Suprapubic skin (tissue), 4 donors: ENCODE measurements around the gene NAP1L1. TPM values are rescaled to one million over a fixed set of nuclear protein-coding genes. Genes with fewer than 3 reads are reported as not detected.

Source experiments
- DNase-seq, 2 donors: peaks; one replicate each; pipeline ENCODE4 v3.0.0-alpha.2; 2019; ENCODE audit warnings: low spot score in 2 of 2
- H3K27ac ChIP-seq: fragments of 200-600 bp; sonication (generic); one replicate; pipeline ENCODE4 v1.5.1; 2019
- H3K27me3 ChIP-seq: fragments of 200-600 bp; sonication (generic); one replicate; pipeline ENCODE4 v1.5.1; 2019
- H3K36me3 ChIP-seq: fragments of 200-600 bp; sonication (generic); one replicate; pipeline ENCODE4 v1.5.1; 2019
- H3K4me1 ChIP-seq: fragments of 200-600 bp; sonication (generic); one replicate; pipeline ENCODE4 v1.5.1; 2019
- H3K4me3 ChIP-seq: fragments of 200-600 bp; sonication (generic); one replicate; pipeline ENCODE4 v1.5.1; 2019; ENCODE audit warnings: mild to moderate bottlenecking
- H3K9me3 ChIP-seq: fragments of 200-600 bp; sonication (generic); one replicate; pipeline ENCODE4 v1.5.1; 2019
- EP300 ChIP-seq: sonication (generic); formaldehyde crosslinking; IDR thresholded peaks from one replicate; pipeline ENCODE4 v1.6.1; 2017; ENCODE audit warnings: antibody characterized with exemption
- POLR2A ChIP-seq, 2 donors: fragments of 450-650 bp; IDR thresholded peaks; one replicate each; pipeline ENCODE4 v1.6.1; 2017; ENCODE audit warnings: antibody characterized with exemption in 2 of 2, mild to moderate bottlenecking in 2 of 2, moderate library complexity in 2 of 2
- POLR2AphosphoS5 ChIP-seq, 3 donors: sonication (generic); formaldehyde crosslinking; IDR thresholded peaks; one replicate each; pipeline ENCODE4 v1.6.1; 2017; ENCODE audit warnings: antibody characterized with exemption in 3 of 3
- WGBS: methylation state at CpG from one replicate; pipeline ENCODE4 v1.1.5; 2018; 5-methylcytosine and 5-hydroxymethylcytosine counted together
- total RNA-seq, 4 donors: library from RNA; depleted of rRNA; stranded (reverse); fragments of >200 nt; gene quantifications; one replicate each; pipeline ENCODE4 v1.1.0, GENCODE V29; 2016
- TF ChIP-seq, protein P1 (sequence below), 2 donors: fragments of 200-600 bp in 1 of 2; fragments of 450-650 bp in 1 of 2; sonication (generic) in 1 of 2; IDR thresholded peaks; one replicate each; pipeline ENCODE4 v1.5.1; 2016 to 2019; ENCODE audit warnings: antibody characterized with exemption in 2 of 2, mild to moderate bottlenecking in 1 of 2, moderate library complexity in 1 of 2

Gene NAP1L1
- total RNA-seq, 4 donors from 2014 or later, result 159 to 243 (median 186) TPM

DNA sequence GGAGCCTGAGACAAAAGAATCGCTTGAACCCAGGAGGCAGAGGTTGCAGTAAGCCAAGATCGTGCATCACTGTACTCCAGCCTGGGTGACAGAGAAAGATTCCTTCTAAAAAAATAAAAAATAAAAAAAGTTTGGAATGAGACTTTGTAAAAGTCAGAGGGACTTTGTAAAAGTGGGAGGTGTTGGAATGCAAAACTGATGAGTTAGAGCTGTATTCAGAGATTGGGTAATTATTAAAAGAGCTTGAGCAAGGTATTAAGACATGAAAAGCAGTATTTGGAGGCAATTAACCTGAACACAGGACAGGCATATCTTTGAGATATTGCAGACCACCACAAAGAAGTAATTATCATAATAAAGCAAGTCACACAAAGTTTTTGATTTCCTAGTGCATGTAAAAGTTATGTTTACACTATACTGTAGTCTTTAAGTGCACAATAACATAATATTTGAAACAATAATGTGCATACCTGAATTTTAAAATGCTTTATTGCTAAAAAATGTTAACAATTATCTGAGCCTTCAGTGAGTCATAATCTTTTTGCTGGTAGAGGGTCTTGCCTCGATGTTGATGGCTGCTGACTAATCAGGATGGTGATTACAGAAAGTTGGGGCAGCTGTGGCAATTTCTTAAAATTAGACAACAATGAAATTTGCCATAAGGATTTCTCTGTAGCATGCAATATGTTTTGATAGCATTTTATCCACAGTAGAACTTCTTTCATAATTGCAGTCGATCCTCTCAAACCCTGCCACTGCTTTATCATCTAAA lies 86.0 kb downstream of the NAP1L1 start:
- Histone ChIP-seq H3K4me1 (no peaks in the 10 kb centered on the region), H3K36me3 (no peaks in the 10 kb centered on the region), H3K4me3 (no peak overlapping the region), H3K27me3 (no peaks in the 10 kb centered on the region), H3K27ac (no peak overlapping the region), H3K9me3 (no peaks in the 10 kb centered on the region)
- 79% methylated on average over 4 of the region's 4 CpGs for WGBS
- TF ChIP-seq EP300, result no peak
- TF ChIP-seq, protein P1, sequence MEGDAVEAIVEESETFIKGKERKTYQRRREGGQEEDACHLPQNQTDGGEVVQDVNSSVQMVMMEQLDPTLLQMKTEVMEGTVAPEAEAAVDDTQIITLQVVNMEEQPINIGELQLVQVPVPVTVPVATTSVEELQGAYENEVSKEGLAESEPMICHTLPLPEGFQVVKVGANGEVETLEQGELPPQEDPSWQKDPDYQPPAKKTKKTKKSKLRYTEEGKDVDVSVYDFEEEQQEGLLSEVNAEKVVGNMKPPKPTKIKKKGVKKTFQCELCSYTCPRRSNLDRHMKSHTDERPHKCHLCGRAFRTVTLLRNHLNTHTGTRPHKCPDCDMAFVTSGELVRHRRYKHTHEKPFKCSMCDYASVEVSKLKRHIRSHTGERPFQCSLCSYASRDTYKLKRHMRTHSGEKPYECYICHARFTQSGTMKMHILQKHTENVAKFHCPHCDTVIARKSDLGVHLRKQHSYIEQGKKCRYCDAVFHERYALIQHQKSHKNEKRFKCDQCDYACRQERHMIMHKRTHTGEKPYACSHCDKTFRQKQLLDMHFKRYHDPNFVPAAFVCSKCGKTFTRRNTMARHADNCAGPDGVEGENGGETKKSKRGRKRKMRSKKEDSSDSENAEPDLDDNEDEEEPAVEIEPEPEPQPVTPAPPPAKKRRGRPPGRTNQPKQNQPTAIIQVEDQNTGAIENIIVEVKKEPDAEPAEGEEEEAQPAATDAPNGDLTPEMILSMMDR (IDR thresholded peaks at IDR 0.05), result no peak
- no peak for TF ChIP-seq POLR2AphosphoS5 (IDR thresholded peaks at IDR 0.05)
- no peak for TF ChIP-seq POLR2A (IDR thresholded peaks at IDR 0.05)
- DNase-seq, result no peak

DNA sequence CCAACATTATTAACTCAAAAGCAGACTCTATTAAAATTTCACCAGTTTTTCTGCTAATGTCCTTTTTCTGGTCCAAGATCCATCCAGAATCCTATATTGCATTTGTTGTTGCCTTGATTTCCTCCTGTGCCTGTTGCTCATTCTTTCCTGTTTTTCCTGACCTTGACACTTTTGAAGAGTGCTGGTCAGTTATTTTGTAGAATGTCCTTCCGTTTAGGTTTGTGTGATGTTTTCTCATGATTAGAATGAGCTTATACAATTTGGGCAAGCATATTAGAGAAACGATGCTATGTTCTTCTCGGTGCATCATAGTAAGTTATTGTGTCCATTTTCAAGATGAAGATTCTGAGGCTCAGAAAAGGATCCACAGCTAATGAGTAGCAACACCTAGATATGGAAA lies 86.8 kb downstream of the NAP1L1 start:
- Histone ChIP-seq H3K9me3 (no peaks in the 10 kb centered on the region), H3K4me3 (no peak overlapping the region), H3K27ac (no peak overlapping the region), H3K4me1 (no peaks in the 10 kb centered on the region), H3K36me3 (no peaks in the 10 kb centered on the region), H3K27me3 (no peaks in the 10 kb centered on the region)
- no peak for DNase-seq
- TF ChIP-seq POLR2AphosphoS5 (IDR thresholded peaks at IDR 0.05) (no peak), POLR2A (IDR thresholded peaks at IDR 0.05) (no peak), EP300 (no peak)
- TF ChIP-seq, protein P1 (IDR thresholded peaks at IDR 0.05), result no peak
- 79% methylated on average over 3 of the region's 3 CpGs for WGBS

DNA sequence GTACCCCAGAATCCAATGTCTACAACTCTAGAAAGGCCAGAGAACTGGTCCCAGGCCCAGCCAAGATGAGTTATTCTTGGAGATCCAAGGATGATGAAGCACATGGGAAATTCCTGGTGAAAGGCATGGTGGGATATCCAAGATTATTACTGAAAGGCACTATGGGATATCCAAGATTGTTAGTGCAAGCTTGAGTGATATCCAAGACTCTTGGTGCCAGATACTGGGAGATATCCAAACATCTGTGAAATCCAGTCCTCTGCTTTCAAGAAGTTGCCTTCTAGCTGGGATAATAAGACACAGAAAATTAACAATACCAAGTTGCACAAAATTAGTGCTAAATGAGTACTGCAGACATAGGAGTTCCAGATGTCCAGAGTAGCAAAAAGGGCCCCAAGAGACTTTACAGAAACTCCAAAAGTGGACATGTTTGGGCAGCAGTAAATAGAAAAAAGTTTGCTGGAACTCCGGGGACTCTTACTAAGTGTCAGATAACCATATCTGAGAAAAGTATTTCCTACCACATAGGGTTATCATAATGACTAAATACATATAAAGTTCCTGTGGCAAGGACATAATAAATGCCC lies 87.5 kb downstream of the NAP1L1 start:
- Histone ChIP-seq H3K9me3 (no peaks in the 10 kb centered on the region), H3K4me3 (no peak overlapping the region), H3K27me3 (no peaks in the 10 kb centered on the region), H3K4me1 (no peaks in the 10 kb centered on the region), H3K27ac (no peak overlapping the region), H3K36me3 (no peaks in the 10 kb centered on the region)
- TF ChIP-seq POLR2AphosphoS5 (IDR thresholded peaks at IDR 0.05) (no peak), POLR2A (IDR thresholded peaks at IDR 0.05) (no peak), EP300 (no peak)
- TF ChIP-seq, protein P1 (IDR thresholded peaks at IDR 0.05), result no peak
- WGBS, result 21% methylated on average over 1 of the region's 1 CpG
- no peak for DNase-seq

DNA sequence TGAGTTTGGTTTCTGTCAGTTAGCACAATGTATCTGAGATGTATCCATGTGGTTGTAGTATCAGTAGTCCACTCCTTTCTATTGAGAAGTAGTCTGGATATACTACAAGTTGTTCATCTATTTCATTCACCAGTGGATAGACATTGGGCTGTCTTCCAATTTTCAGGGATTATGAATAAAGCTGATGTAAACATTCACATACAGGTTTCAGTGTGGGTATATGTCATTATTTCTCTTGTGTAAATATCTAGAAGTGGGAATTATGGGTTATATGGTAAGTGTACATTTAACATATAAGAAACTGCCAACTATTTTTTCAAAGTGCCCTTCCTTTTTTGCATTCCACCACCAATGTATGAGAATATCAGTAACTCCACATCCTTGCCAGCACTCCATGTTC lies 88.8 kb downstream of the NAP1L1 start:
- H3K4me3 ChIP-seq, result no peak overlapping the region
- no peak for DNase-seq
- no peaks in the 10 kb centered on the region for H3K27me3 ChIP-seq
- H3K4me1 ChIP-seq, result no peaks in the 10 kb centered on the region
- TF ChIP-seq POLR2A (IDR thresholded peaks at IDR 0.05) (no peak), EP300 (no peak), POLR2AphosphoS5 (IDR thresholded peaks at IDR 0.05) (no peak)
- TF ChIP-seq, protein P1 (IDR thresholded peaks at IDR 0.05), result no peak
- H3K9me3 ChIP-seq, result no peaks in the 10 kb centered on the region
- H3K27ac ChIP-seq, result no peak overlapping the region
- H3K36me3 ChIP-seq, result no peaks in the 10 kb centered on the region

DNA sequence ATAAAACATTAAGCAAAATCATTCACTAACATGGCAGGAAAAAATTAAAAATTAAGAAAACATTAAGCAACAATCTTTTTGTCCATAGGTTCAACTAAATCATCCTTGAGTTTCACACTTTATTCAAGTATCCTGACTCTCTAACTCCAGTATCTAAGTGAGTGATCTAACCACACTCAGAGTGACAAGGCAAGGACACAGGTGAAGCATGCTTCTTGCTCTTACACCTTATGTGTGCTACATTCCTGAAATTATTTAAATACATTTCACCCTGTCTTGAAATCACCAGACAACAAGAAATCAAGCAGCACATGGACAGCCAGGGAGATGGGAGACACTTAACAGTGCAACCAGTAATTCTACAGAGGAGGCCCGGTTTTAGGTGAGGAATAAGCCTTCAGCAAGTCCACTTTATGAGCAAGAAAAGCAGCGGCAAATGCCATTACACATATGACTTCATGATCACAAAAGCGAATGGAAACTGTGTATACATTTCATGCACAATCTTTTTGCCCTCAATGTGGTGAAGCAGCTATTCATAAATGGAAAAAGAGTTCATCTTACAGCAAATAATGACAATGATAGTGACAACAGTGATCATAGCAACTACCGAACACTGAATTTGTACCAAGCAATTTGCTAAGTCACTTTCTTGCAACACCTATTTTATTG lies 90.3 kb downstream of the NAP1L1 start:
- TF ChIP-seq, protein P1 (IDR thresholded peaks at IDR 0.05), result no peak
- TF ChIP-seq EP300 (no peak), POLR2AphosphoS5 (IDR thresholded peaks at IDR 0.05) (no peak), POLR2A (IDR thresholded peaks at IDR 0.05) (no peak)
- Histone ChIP-seq H3K27me3 (no peaks in the 10 kb centered on the region), H3K4me3 (no peak overlapping the region)

More for the DNA sequence above, 90.3 kb downstream of the NAP1L1 start:
- DNase-seq, result no peak
- WGBS, result 70% methylated on average over 4 of the region's 4 CpGs
- Histone ChIP-seq H3K36me3 (no peaks in the 10 kb centered on the region), H3K27ac (no peak overlapping the region), H3K4me1 (no peaks in the 10 kb centered on the region), H3K9me3 (no peaks in the 10 kb centered on the region)
